GM23338 (cell line): ENCODE data around the gene ZNF555. TPM values are rescaled to one million over a fixed set of nuclear protein-coding genes. Genes with fewer than 3 reads are reported as not detected.

Experiments used
- ATAC-seq: fragments of 200-7000 bp; cut with Tn5 transposase; 3 replicates; pipeline ENCODE4 v1.9.1; 2020
- DNase-seq: peaks from one replicate; pipeline ENCODE4 v3.0.0-alpha.2; 2015; ENCODE audit warnings: low spot score
- H2AFZ ChIP-seq: fragments of 200-600 bp; sonication (generic); 2 replicates; pipeline ENCODE4 v1.8.0; 2016; ENCODE audit warnings: antibody characterized with exemption, mild to moderate bottlenecking, moderate library complexity
- H3F3A ChIP-seq: fragments of 200-600 bp; sonication (generic); replicated peaks from 2 replicates; pipeline ENCODE4 v1.8.0; 2017; ENCODE audit warnings: antibody characterized with exemption, mixed run types, low read depth
- H3K27ac ChIP-seq: fragments of 200-600 bp; sonication (generic); 2 replicates; pipeline ENCODE4 v1.6.1; 2016; ENCODE audit warnings: low read depth
- H3K27me3 ChIP-seq: fragments of 200-600 bp; sonication (generic); 2 replicates; pipeline ENCODE4 v1.8.0; 2016; ENCODE audit warnings: mild to moderate bottlenecking, mixed run types, moderate library complexity; ENCODE audit not compliant: insufficient read depth
- H3K36me3 ChIP-seq: fragments of 200-600 bp; sonication (generic); 2 replicates; pipeline ENCODE4 v1.8.0; 2016; ENCODE audit warnings: mild to moderate bottlenecking; ENCODE audit not compliant: insufficient read depth
- H3K4me1 ChIP-seq: fragments of 200-600 bp; sonication (generic); 2 replicates; pipeline ENCODE4 v1.8.0; 2016; ENCODE audit warnings: mild to moderate bottlenecking, moderate library complexity; ENCODE audit not compliant: insufficient read depth
- H3K4me2 ChIP-seq: fragments of 200-600 bp; sonication (generic); 2 replicates; pipeline ENCODE4 v1.7.1; 2017; ENCODE audit warnings: mixed run types
- H3K4me3 ChIP-seq: fragments of 200-600 bp; sonication (generic); 2 replicates; pipeline ENCODE4 v1.6.1; 2016; ENCODE audit warnings: mixed run types
- H3K79me2 ChIP-seq: fragments of 200-600 bp; sonication (generic); replicated peaks from 2 replicates; pipeline ENCODE4 v1.8.0; 2017; ENCODE audit warnings: mild to moderate bottlenecking; ENCODE audit not compliant: insufficient read depth
- H3K9me2 ChIP-seq: fragments of 200-600 bp; sonication (generic); 2 replicates; pipeline ENCODE4 v1.8.0; 2017; ENCODE audit not compliant: insufficient read depth
- H4K20me1 ChIP-seq: fragments of 200-600 bp; sonication (generic); replicated peaks from 2 replicates; pipeline ENCODE4 v1.8.0; 2017; ENCODE audit warnings: mild to moderate bottlenecking; ENCODE audit not compliant: insufficient read depth
- H3K27ac Mint-ChIP-seq: 2 replicates; pipeline ENCODE4 v1.8.0; 2020; ENCODE audit warnings: inconsistent platforms, mild to moderate bottlenecking, moderate library complexity, mixed read lengths
- H3K27me3 Mint-ChIP-seq: 3 replicates; pipeline ENCODE4 v1.8.0; 2022; ENCODE audit warnings: low read depth, mild to moderate bottlenecking, moderate library complexity, mixed read lengths, inconsistent platforms; ENCODE audit not compliant: insufficient read depth, poor library complexity
- H3K36me3 Mint-ChIP-seq: 3 replicates; pipeline ENCODE4 v1.8.0; 2021; ENCODE audit warnings: low read depth, mild to moderate bottlenecking, inconsistent platforms, moderate library complexity, mixed read lengths
- H3K4me1 Mint-ChIP-seq: 3 replicates; pipeline ENCODE4 v1.8.0; 2020; ENCODE audit warnings: mild to moderate bottlenecking, inconsistent platforms, mixed read lengths
- H3K4me3 Mint-ChIP-seq: 3 replicates; pipeline ENCODE4 v1.8.0; 2021; ENCODE audit warnings: moderate library complexity, mild to moderate bottlenecking, inconsistent platforms, mixed read lengths
- H3K9me3 Mint-ChIP-seq: 3 replicates; pipeline ENCODE4 v1.8.0; 2020; ENCODE audit warnings: moderate library complexity, mild to moderate bottlenecking, inconsistent platforms, mixed read lengths
- EZH2phosphoT487 ChIP-seq: fragments of 200-600 bp; sonication (generic); IDR thresholded peaks from one replicate; pipeline ENCODE4 v1.8.1; 2018; ENCODE audit warnings: antibody characterized with exemption; ENCODE audit not compliant: unreplicated experiment
- NANOG ChIP-seq: IDR thresholded peaks from 2 replicates; pipeline ENCODE4 v1.6.1; 2016; ENCODE audit warnings: antibody characterized with exemption, borderline replicate concordance
- POLR2AphosphoS5 ChIP-seq: IDR thresholded peaks from 2 replicates; pipeline ENCODE4 v1.6.1; 2016; ENCODE audit warnings: antibody characterized with exemption, low read depth
- ZNF462 ChIP-seq: fragments of 250-450 bp; sonication (Bioruptor Pico); IDR thresholded peaks from 2 replicates; pipeline ENCODE4 v1.5.0; 2020; ENCODE audit warnings: mild to moderate bottlenecking, moderate library complexity
- polyA plus RNA-seq: library from polyadenylated mRNA; unstranded; fragments of >200 nt; fragmentation: Nextera tagmentation; extraction: Ambion mirVana; gene quantifications from 2 replicates; pipeline ENCODE4 v1.2.1, GENCODE V29; 2016
- total RNA-seq: library from RNA; depleted of rRNA; stranded (reverse); fragments of >200 nt; shearing (Covaris generic); gene quantifications from 2 replicates; pipeline ENCODE4 v1.2.3, GENCODE V29; 2014
- TF ChIP-seq, protein P1 (sequence below): IDR thresholded peaks from one replicate; pipeline ENCODE4 v1.6.1; 2018; ENCODE audit warnings: antibody characterized with exemption; ENCODE audit not compliant: unreplicated experiment

The ZNF555 gene
- total and polyA plus RNA-seq, 2 experiments from 2014 or later: 3.5 to 7.5 TPM

- H3K4me2 ChIP-seq: no peak overlapping the region
- H3K9me2 ChIP-seq: no peaks in the 10 kb centered on the region
- no peak overlapping the region for H3K4me3 ChIP-seq
- DNase-seq (no peak), ATAC-seq (no peak)
- no peaks in the 10 kb centered on the region for H3K4me1 ChIP-seq
- H4K20me1 ChIP-seq: peaks cover 16% of the 10 kb centered on the region; the same call in 1 of the 2 replicates
- Mint-ChIP-seq H3K4me3 (no peak overlapping the region), H3K27me3 (peaks cover 11% of the 10 kb centered on the region), H3K36me3 (peaks cover 76% of the 10 kb centered on the region), H3K27ac (no peak overlapping the region), H3K9me3 (no peaks in the 10 kb centered on the region), H3K4me1 (peaks cover 6% of the 10 kb centered on the region; the same call in 1 of the 3 replicates)
- no peaks in the 10 kb centered on the region for H3F3A ChIP-seq
- no peak overlapping the region for H3K27ac ChIP-seq
- H2AFZ ChIP-seq: no peak overlapping the region
- H3K36me3 ChIP-seq: peaks cover 11% of the 10 kb centered on the region
- TF ChIP-seq ZNF462 (no peak), POLR2AphosphoS5 (no peak), NANOG (no peak), EZH2phosphoT487 (no peak)
- TF ChIP-seq, protein P1, sequence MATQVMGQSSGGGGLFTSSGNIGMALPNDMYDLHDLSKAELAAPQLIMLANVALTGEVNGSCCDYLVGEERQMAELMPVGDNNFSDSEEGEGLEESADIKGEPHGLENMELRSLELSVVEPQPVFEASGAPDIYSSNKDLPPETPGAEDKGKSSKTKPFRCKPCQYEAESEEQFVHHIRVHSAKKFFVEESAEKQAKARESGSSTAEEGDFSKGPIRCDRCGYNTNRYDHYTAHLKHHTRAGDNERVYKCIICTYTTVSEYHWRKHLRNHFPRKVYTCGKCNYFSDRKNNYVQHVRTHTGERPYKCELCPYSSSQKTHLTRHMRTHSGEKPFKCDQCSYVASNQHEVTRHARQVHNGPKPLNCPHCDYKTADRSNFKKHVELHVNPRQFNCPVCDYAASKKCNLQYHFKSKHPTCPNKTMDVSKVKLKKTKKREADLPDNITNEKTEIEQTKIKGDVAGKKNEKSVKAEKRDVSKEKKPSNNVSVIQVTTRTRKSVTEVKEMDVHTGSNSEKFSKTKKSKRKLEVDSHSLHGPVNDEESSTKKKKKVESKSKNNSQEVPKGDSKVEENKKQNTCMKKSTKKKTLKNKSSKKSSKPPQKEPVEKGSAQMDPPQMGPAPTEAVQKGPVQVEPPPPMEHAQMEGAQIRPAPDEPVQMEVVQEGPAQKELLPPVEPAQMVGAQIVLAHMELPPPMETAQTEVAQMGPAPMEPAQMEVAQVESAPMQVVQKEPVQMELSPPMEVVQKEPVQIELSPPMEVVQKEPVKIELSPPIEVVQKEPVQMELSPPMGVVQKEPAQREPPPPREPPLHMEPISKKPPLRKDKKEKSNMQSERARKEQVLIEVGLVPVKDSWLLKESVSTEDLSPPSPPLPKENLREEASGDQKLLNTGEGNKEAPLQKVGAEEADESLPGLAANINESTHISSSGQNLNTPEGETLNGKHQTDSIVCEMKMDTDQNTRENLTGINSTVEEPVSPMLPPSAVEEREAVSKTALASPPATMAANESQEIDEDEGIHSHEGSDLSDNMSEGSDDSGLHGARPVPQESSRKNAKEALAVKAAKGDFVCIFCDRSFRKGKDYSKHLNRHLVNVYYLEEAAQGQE: no peak
- no peaks in the 10 kb centered on the region for H3K27me3 ChIP-seq
- H3K79me2 ChIP-seq: peaks cover 7% of the 10 kb centered on the region
Observed at GRCh38 chr19:2797280-2797679, 44.0 kb upstream of the ZNF555 start.
